DMS 273 (cell line): ENCODE results near the gene NUP85.
"Not testable (repeated sequence)": the region's sequence is repeated elsewhere in the genome, so short reads cannot be mapped to it uniquely, and the experiment has no call there.

Experiments used
- DNase-seq: peaks from one replicate; lab custom pipeline; 2025; ENCODE audit not compliant: unreplicated experiment; lab: John Stamatoyannopoulos, UW

The NUP85 gene

GRCh38 chr17:75266316-75267152 lies 61.1 kb downstream of the NUP85 start:
- DNase-seq, result peak; percentile 83

DNA sequence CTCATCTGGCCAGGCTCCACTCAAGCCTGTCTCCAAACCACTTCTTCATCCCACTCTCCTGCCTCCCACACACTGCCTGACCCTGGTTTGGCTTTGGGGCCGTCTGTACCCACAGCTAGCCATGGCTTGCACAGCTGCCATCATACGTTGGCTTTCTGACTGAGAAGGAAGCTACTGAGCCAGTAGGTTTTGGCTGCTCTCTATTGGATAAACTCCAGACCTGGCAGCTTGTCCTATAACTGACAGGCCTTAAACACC lies 61.6 kb downstream of the NUP85 start:
- DNase-seq, result peak; percentile 70

GRCh38 chr17:75267411-75268232 lies 62.1 kb downstream of the NUP85 start:
- DNase-seq, result peak; percentile 63

DNA sequence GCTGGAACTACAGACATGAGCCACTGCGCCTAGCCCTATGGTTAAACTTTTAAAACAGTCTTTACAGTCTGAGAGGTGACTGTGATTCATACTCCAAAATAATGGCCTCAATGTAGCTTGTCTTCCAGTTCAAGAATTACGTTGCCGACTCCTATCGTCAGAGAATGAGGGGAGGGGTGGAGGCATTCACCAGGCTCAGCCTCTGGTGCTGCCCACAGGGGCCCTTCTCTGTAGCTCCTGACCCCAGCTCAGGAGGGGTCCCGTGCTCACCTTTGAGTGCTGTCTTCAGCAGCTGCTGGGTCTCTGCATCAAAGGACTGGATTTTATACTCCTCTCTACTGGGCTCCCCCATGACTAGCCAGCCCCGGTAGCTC lies 64.4 kb downstream of the NUP85 start:
- peak; percentile 56 for DNase-seq

- DNase-seq, result peak; percentile 89
Measured at GRCh38 chr17:75270218-75270965, 64.9 kb downstream of the NUP85 start.

- no peak for DNase-seq
Measured at GRCh38 chr17:75270966-75271232, 65.4 kb downstream of the NUP85 start, which contains the start of gene MIF4GD. Gene MIF4GD, minus strand, starts transcription at chr17:75271231. Its CDS starts 1,036 bp downstream, at chr17:75270195.

DNA sequence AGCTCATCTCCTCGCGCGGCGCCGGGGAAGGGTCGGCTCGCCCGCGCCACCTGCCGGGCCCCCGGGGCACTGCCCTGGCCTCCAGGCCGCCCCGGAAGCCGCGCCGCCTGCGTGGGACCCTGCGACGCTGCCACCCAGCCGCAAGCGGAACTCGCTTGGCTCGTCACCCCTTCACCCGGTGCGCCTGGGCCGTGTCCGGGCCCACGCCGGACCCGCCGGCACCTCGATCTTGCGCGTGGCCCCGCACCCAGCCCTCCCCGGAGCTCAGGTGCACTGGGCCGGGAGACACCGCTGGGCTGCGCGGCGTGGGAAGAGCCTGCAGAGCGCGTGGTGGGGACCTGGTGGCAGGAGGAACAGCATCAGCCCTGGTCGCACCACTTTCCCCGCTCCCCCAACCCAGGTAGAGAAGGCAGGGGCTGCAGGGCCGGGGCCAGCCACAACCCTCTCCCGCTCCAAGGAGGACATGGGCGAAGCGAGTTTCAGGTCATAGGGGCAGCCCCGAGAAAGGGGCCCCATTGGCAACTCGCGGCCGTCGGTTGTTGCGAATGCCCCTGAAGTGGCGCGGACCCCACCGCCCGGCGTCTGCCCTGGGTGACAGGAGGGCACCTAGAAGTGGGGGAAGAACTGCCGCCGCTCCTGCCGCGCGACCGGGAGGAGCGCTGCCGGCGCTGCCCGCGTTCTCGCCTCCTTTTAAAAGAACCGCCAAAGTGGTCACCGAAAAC lies 65.9 kb downstream of the NUP85 start:
- DNase-seq, result peak; percentile 94

GRCh38 chr17:75271955-75272847 lies 66.7 kb downstream of the NUP85 start:
- peak; percentile 91 for DNase-seq

GRCh38 chr17:75272848-75273184 lies 67.3 kb downstream of the NUP85 start:
- peak; percentile 85 for DNase-seq

- DNase-seq, result peak; percentile 48
Measured at GRCh38 chr17:75273977-75274708, 68.7 kb downstream of the NUP85 start.

- DNase-seq, result no peak
Measured at GRCh38 chr17:75277664-75278071, 72.2 kb downstream of the NUP85 start.

DNA sequence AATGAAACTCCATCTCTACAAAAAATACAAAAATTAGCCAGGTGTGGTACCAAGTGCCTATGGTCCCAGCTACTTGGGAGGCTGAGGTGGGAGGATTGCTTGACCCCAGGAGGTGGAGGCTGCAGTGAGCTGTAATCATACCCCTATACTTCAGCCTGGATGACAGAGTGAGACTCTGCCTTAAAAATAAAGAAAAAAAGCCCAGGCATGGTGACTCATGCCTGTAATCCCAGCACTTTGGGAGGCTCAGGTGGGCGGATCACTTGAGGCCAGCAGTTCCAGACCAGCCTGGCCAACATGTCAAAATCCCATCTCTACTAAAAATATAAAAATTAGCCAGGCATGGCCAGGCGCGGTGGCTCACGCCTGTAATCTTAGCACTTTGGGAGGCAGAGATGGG lies 74.7 kb downstream of the NUP85 start:
- DNase-seq, result not testable (repeated sequence)

- no peak for DNase-seq
Measured at GRCh38 chr17:75285123-75285522, 79.6 kb downstream of the NUP85 start.
